A549 (cell line): ENCODE data around the gene NELFA.

ENCODE experiments used
- EP300 ChIP-seq, 2 experiments: fragments of >200 bp; sonication (Bioruptor Twin); formaldehyde crosslinking; IDR thresholded peaks; 2 replicates in 1 of 2; 3 replicates in 1 of 2; pipeline ENCODE4 v1.6.1; 2016 to 2017
- HOXA7 ChIP-seq: fragments of 250-450 bp; sonication (Bioruptor Pico); IDR thresholded peaks from 2 replicates; pipeline ENCODE4 v1.5.0; 2020; ENCODE audit warnings: mild to moderate bottlenecking, moderate library complexity
- JUN ChIP-seq, 2 experiments: fragments of >200 bp; sonication (Bioruptor Twin); formaldehyde crosslinking; IDR thresholded peaks; 2 replicates in 1 of 2; 3 replicates in 1 of 2; pipeline ENCODE4 v1.6.1; 2016 to 2017
- JUNB ChIP-seq: fragments of >200 bp; sonication (Bioruptor Twin); formaldehyde crosslinking; IDR thresholded peaks from 2 replicates; pipeline ENCODE4 v1.6.1; 2016
- MAX ChIP-seq: IDR thresholded peaks from 2 replicates; pipeline ENCODE4 v1.6.1; 2012
- NR3C1 ChIP-seq: fragments of >200 bp; sonication (Bioruptor Twin); formaldehyde crosslinking; IDR thresholded peaks from 3 replicates; pipeline ENCODE4 v1.6.1; 2017
- POLR2A ChIP-seq: IDR thresholded peaks from 2 replicates; pipeline ENCODE4 v1.6.1; 2012; ENCODE audit warnings: mild to moderate bottlenecking, low read length
- POLR2AphosphoS2 ChIP-seq: conservative IDR thresholded peaks from 2 replicates; pipeline ENCODE4 v1.6.1; 2012; ENCODE audit warnings: low read length, improper control_type of control experiment, inconsistent platforms
- RCOR1 ChIP-seq: fragments of 150-350 bp; IDR thresholded peaks from 2 replicates; pipeline ENCODE4 v1.6.1; 2014; ENCODE audit warnings: antibody characterized with exemption, low read length, low read depth
- SMC3 ChIP-seq: fragments of >200 bp; sonication (Bioruptor Twin); formaldehyde crosslinking; IDR thresholded peaks from 3 replicates; pipeline ENCODE4 v1.6.1; 2018; ENCODE audit warnings: inconsistent platforms
- TF ChIP-seq, protein P1 (sequence below): fragments of >200 bp; sonication (Bioruptor Twin); formaldehyde crosslinking; IDR thresholded peaks from 3 replicates; pipeline ENCODE4 v1.5.1; 2016
- TF ChIP-seq, protein P2 (sequence below): IDR thresholded peaks from 2 replicates; pipeline ENCODE4 v1.6.1; 2012

GRCh38 chr4:2043396-2044118 lies 34.8 kb upstream of the NELFA start:
- no peak for TF ChIP-seq POLR2A
- TF ChIP-seq RCOR1, result no peak
- no peak for TF ChIP-seq JUN (IDR thresholded peaks at IDR 0.05)
- no peak for TF ChIP-seq MAX
- TF ChIP-seq, protein P1, sequence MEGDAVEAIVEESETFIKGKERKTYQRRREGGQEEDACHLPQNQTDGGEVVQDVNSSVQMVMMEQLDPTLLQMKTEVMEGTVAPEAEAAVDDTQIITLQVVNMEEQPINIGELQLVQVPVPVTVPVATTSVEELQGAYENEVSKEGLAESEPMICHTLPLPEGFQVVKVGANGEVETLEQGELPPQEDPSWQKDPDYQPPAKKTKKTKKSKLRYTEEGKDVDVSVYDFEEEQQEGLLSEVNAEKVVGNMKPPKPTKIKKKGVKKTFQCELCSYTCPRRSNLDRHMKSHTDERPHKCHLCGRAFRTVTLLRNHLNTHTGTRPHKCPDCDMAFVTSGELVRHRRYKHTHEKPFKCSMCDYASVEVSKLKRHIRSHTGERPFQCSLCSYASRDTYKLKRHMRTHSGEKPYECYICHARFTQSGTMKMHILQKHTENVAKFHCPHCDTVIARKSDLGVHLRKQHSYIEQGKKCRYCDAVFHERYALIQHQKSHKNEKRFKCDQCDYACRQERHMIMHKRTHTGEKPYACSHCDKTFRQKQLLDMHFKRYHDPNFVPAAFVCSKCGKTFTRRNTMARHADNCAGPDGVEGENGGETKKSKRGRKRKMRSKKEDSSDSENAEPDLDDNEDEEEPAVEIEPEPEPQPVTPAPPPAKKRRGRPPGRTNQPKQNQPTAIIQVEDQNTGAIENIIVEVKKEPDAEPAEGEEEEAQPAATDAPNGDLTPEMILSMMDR, result no peak
- no peak for TF ChIP-seq HOXA7 (CRISPR knock-in tag)
- no peak for TF ChIP-seq EP300 (IDR thresholded peaks at IDR 0.05)
- no peak for TF ChIP-seq NR3C1
- no peak for TF ChIP-seq SMC3
- TF ChIP-seq JUNB, result no peak
- TF ChIP-seq POLR2AphosphoS2, result no peak
- TF ChIP-seq, protein P2, sequence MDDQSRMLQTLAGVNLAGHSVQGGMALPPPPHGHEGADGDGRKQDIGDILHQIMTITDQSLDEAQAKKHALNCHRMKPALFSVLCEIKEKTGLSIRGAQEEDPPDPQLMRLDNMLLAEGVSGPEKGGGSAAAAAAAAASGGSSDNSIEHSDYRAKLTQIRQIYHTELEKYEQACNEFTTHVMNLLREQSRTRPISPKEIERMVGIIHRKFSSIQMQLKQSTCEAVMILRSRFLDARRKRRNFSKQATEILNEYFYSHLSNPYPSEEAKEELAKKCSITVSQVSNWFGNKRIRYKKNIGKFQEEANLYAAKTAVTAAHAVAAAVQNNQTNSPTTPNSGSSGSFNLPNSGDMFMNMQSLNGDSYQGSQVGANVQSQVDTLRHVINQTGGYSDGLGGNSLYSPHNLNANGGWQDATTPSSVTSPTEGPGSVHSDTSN, result no peak
